Body of pancreas (tissue), 4 donors: ENCODE results near the gene TCF7.

ENCODE experiments used
- CTCF ChIP-seq, 7 experiments: fragments of 450-650 bp in 4 of 7; fragments of 200-600 bp in 3 of 7; sonication (generic) in 3 of 7; IDR thresholded peaks; one replicate each; pipeline ENCODE4 v1.5.1; 2016 to 2019; ENCODE audit warnings: antibody characterized with exemption in 7 of 7
- POLR2A ChIP-seq, 3 donors: fragments of 450-650 bp; IDR thresholded peaks; one replicate each; pipeline ENCODE4 v1.6.1; 2016; ENCODE audit warnings: antibody characterized with exemption in 3 of 3, mild to moderate bottlenecking in 2 of 3

- no peak for TF ChIP-seq POLR2A (IDR thresholded peaks at IDR 0.05)
- peak; percentile 82 to 92 (median 87) for TF ChIP-seq CTCF (IDR thresholded peaks at IDR 0.05)
These were observed 70.0 kb downstream of the TCF7 start for GRCh38 chr5:134184155-134185135.
